Mucosa of rectum (tissue), 2 donors: ENCODE results near the gene PLEKHS1.
"Not testable (repeated sequence)": the region's sequence is repeated elsewhere in the genome, so short reads cannot be mapped to it uniquely, and the experiment has no call there.

ENCODE experiments used
- H3K27ac ChIP-seq, 2 donors: one replicate each; pipeline ENCODE4 v1.7.0; 2013; ENCODE audit warnings: inconsistent platforms in 2 of 2, low read depth in 2 of 2, low read length in 2 of 2
- H3K27me3 ChIP-seq, 2 donors: one replicate each; pipeline ENCODE4 v1.7.0; 2013; ENCODE audit warnings: low read length in 2 of 2; ENCODE audit not compliant: control insufficient read depth in 2 of 2, insufficient read depth in 2 of 2
- H3K36me3 ChIP-seq, 2 donors: one replicate each; pipeline ENCODE4 v1.7.0; 2013; ENCODE audit warnings: low read length in 2 of 2; ENCODE audit not compliant: control insufficient read depth in 2 of 2, insufficient read depth in 2 of 2
- H3K4me1 ChIP-seq, 2 donors: one replicate each; pipeline ENCODE4 v1.7.0; 2013; ENCODE audit warnings: low read length in 2 of 2, mild to moderate bottlenecking in 1 of 2; ENCODE audit not compliant: control insufficient read depth in 2 of 2, insufficient read depth in 2 of 2
- H3K4me3 ChIP-seq, 2 donors: one replicate each; pipeline ENCODE4 v1.7.0; 2013; ENCODE audit warnings: low read length in 2 of 2
- H3K9ac ChIP-seq, 2 donors: one replicate each; pipeline ENCODE4 v1.7.0; 2013; ENCODE audit warnings: low read length in 2 of 2, low read depth in 1 of 2, mild to moderate bottlenecking in 1 of 2
- H3K9me3 ChIP-seq, 2 donors: one replicate each; pipeline ENCODE4 v1.7.0; 2013; ENCODE audit warnings: low read length in 2 of 2; ENCODE audit not compliant: control insufficient read depth in 2 of 2
- donor health status: healthy.
- donor health status: Normal muscosa, but diverticular disease.

The PLEKHS1 gene

GRCh38 chr10:113754768-113755167 is 3.3 kb downstream of the PLEKHS1 start:
- H3K4me1 ChIP-seq: peaks cover 30 to 44% of the 10 kb centered on the region in 2 donors
- H3K36me3 ChIP-seq: no peaks in the 10 kb centered on the region
- no peak overlapping the region for H3K9ac ChIP-seq
- no peaks in the 10 kb centered on the region for H3K9me3 ChIP-seq
- no peak overlapping the region for H3K4me3 ChIP-seq
- H3K27me3 ChIP-seq: no peaks in the 10 kb centered on the region
- H3K27ac ChIP-seq: peak overlapping the region in 1 of 2 donors; percentile 32

- no peaks in the 10 kb centered on the region for H3K27me3 ChIP-seq
- H3K9me3 ChIP-seq: no peaks in the 10 kb centered on the region
- no peak overlapping the region for H3K4me3 ChIP-seq
- H3K9ac ChIP-seq: no peak overlapping the region
- no peaks in the 10 kb centered on the region for H3K36me3 ChIP-seq
- peaks cover 26 to 30% of the 10 kb centered on the region in 2 donors for H3K4me1 ChIP-seq
- H3K27ac ChIP-seq: no peak overlapping the region
These were observed 5.6 kb downstream of the PLEKHS1 start for GRCh38 chr10:113756940-113757543.

GRCh38 chr10:113762083-113762482 is 10.6 kb downstream of the PLEKHS1 start:
- no peak overlapping the region for H3K27ac ChIP-seq
- no peaks in the 10 kb centered on the region for H3K36me3 ChIP-seq
- H3K4me1 ChIP-seq: peaks cover 11 to 15% of the 10 kb centered on the region in 2 donors
- no peaks in the 10 kb centered on the region for H3K27me3 ChIP-seq
- no peaks in the 10 kb centered on the region for H3K9me3 ChIP-seq
- H3K4me3 ChIP-seq: no peak overlapping the region
- H3K9ac ChIP-seq: no peak overlapping the region

- H3K4me1 ChIP-seq: peaks cover 11 to 15% of the 10 kb centered on the region in 2 donors
- no peak overlapping the region for H3K27ac ChIP-seq
- no peaks in the 10 kb centered on the region for H3K27me3 ChIP-seq
- no peaks in the 10 kb centered on the region for H3K9me3 ChIP-seq
- H3K36me3 ChIP-seq: no peaks in the 10 kb centered on the region
- H3K4me3 ChIP-seq: no peak overlapping the region
- H3K9ac ChIP-seq: no peak overlapping the region
These were observed 13.1 kb downstream of the PLEKHS1 start for GRCh38 chr10:113764582-113764981.

GRCh38 chr10:113765910-113766309 is 14.4 kb downstream of the PLEKHS1 start:
- Histone ChIP-seq H3K4me1 (peaks cover 11 to 15% of the 10 kb centered on the region in 2 donors), H3K9me3 (no peaks in the 10 kb centered on the region), H3K9ac (no peak overlapping the region), H3K27ac (no peak overlapping the region), H3K36me3 (no peaks in the 10 kb centered on the region), H3K4me3 (no peak overlapping the region), H3K27me3 (no peaks in the 10 kb centered on the region)

GRCh38 chr10:113767222-113767621 is 15.7 kb downstream of the PLEKHS1 start:
- no peak overlapping the region for H3K4me3 ChIP-seq
- H3K36me3 ChIP-seq: no peaks in the 10 kb centered on the region
- H3K9me3 ChIP-seq: no peaks in the 10 kb centered on the region
- no peak overlapping the region for H3K9ac ChIP-seq
- H3K27ac ChIP-seq: no peak overlapping the region
- peaks cover 11 to 15% of the 10 kb centered on the region in 2 donors for H3K4me1 ChIP-seq
- no peaks in the 10 kb centered on the region for H3K27me3 ChIP-seq

- Histone ChIP-seq H3K9ac (no peak overlapping the region), H3K4me1 (peaks cover 7 to 8% of the 10 kb centered on the region in 2 donors), H3K9me3 (no peaks in the 10 kb centered on the region), H3K36me3 (no peaks in the 10 kb centered on the region), H3K4me3 (no peak overlapping the region), H3K27ac (no peak overlapping the region), H3K27me3 (no peaks in the 10 kb centered on the region)
These were observed 18.9 kb downstream of the PLEKHS1 start for GRCh38 chr10:113770346-113770745.

GRCh38 chr10:113771131-113771530 is 19.6 kb downstream of the PLEKHS1 start:
- H3K9ac ChIP-seq, H3K27ac ChIP-seq, H3K4me3 ChIP-seq, H3K36me3 ChIP-seq, H3K9me3 ChIP-seq, H3K4me1 ChIP-seq, H3K27me3 ChIP-seq: not testable (repeated sequence)

GRCh38 chr10:113775686-113776294 is 24.3 kb downstream of the PLEKHS1 start:
- no peak overlapping the region for H3K9ac ChIP-seq

GRCh38 chr10:113776553-113776952 is 25.1 kb downstream of the PLEKHS1 start:
- Histone ChIP-seq H3K4me1 (no peaks in the 10 kb centered on the region), H3K9me3 (no peaks in the 10 kb centered on the region), H3K36me3 (no peaks in the 10 kb centered on the region), H3K27me3 (no peaks in the 10 kb centered on the region), H3K9ac (no peak overlapping the region), H3K27ac (no peak overlapping the region), H3K4me3 (no peak overlapping the region)

More at GRCh38 chr10:113775686-113776294, 24.3 kb downstream of the PLEKHS1 start:
- Histone ChIP-seq H3K9me3 (no peaks in the 10 kb centered on the region), H3K4me3 (no peak overlapping the region), H3K36me3 (no peaks in the 10 kb centered on the region), H3K27ac (no peak overlapping the region), H3K4me1 (no peaks in the 10 kb centered on the region), H3K27me3 (no peaks in the 10 kb centered on the region)
